Stimulated activated naive CD8-positive, alpha-beta T cell treated with anti-CD3 and anti-CD28 coated beads, Interleukin-15, Interleukin-2, amounts not matched to agents 100 ng/mL and 50 ng/mL, for 24 hours (primary cell): ENCODE results near the gene COL6A2.

Experiments used
- H3K27ac Mint-ChIP-seq: one replicate; pipeline ENCODE4 v1.8.0; 2021; ENCODE audit warnings: mild to moderate bottlenecking, mixed read lengths
- H3K27me3 Mint-ChIP-seq: one replicate; pipeline ENCODE4 v1.8.0; 2021; ENCODE audit warnings: mixed read lengths
- H3K36me3 Mint-ChIP-seq: one replicate; pipeline ENCODE4 v1.8.0; 2021; ENCODE audit warnings: low read depth, mixed read lengths
- H3K4me1 Mint-ChIP-seq: one replicate; pipeline ENCODE4 v1.8.0; 2021; ENCODE audit warnings: low read depth, mixed read lengths
- H3K4me3 Mint-ChIP-seq: one replicate; pipeline ENCODE4 v1.8.0; 2021; ENCODE audit warnings: mild to moderate bottlenecking, mixed read lengths
- H3K9me3 Mint-ChIP-seq: one replicate; pipeline ENCODE4 v1.8.0; 2021; ENCODE audit warnings: mixed read lengths

COL6A2 gene

GRCh38 chr21:46151261-46151988, 53.5 kb downstream of the COL6A2 start:
- Mint-ChIP-seq H3K9me3 (no peaks in the 10 kb centered on the region), H3K36me3 (no peaks in the 10 kb centered on the region), H3K27ac (no peak overlapping the region), H3K27me3 (no peaks in the 10 kb centered on the region), H3K4me3 (no peak overlapping the region), H3K4me1 (no peaks in the 10 kb centered on the region)

GRCh38 chr21:46151989-46152926, 54.3 kb downstream of the COL6A2 start:
- Mint-ChIP-seq H3K36me3 (no peaks in the 10 kb centered on the region), H3K27ac (no peak overlapping the region), H3K9me3 (no peaks in the 10 kb centered on the region), H3K4me1 (no peaks in the 10 kb centered on the region), H3K27me3 (no peaks in the 10 kb centered on the region), H3K4me3 (no peak overlapping the region)

DNA sequence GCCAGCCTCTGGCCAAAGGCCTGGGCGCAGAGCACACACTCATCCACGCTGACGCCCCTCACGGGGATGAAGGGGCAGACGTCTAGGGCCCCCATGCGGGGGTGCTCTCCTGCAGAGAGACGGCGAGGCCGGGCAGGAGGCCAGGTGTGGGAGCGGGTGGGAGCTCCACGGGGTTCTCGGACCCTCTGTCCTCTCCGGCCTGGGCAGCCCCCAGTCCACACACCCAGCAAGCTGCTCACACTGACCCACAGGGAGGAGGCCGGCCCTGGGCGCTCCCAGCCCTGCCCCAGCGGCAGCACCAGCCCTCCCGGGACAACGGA, 55.0 kb downstream of the COL6A2 start:
- H3K4me3 Mint-ChIP-seq, result no peak overlapping the region
- no peaks in the 10 kb centered on the region for H3K36me3 Mint-ChIP-seq
- H3K27me3 Mint-ChIP-seq, result no peaks in the 10 kb centered on the region
- no peaks in the 10 kb centered on the region for H3K4me1 Mint-ChIP-seq
- H3K27ac Mint-ChIP-seq, result no peak overlapping the region
- H3K9me3 Mint-ChIP-seq, result no peaks in the 10 kb centered on the region

DNA sequence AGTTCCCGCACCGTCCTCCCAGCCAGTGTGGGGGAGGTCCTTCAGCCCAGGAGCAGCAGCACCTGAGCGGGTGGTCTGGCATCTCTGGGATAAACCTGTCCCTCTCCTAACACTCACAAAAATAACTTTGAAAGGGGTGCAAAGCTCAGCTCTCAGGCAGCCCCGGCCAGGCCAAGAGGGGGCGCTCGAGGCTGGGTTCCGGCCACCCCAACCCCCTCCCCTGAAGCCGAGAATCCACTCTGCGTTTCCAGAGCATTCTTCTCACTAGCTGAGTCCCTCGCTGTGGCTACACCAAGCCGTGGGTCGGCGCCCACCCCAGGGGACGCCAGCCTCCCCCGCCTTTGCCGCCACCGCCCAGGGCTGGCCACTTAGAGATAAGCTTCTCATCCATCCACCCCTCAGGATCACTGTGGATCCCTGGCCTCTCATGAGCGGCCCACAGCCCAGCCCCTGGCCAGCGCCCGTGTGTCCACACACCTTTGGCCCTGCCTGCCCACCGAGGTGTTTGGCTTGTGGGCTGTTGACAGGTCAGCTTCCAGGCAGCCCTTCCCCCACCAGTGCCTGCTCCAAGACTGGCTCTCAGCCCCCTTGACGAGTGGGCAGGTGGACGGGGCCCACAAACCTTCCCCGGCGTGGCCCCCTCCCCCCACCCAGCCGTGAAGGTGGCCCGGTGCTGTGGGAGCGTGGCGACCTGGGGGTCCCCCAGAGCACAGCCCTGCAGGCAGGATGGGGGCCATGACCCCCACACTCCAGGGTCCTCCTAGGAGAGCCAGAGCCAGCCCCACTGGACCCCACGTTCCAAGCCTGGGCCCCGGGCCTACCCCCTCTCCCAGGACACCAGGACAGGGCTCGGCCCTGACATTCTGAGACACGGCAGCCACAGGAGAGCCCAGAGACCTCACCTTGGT, 55.6 kb downstream of the COL6A2 start:
- no peaks in the 10 kb centered on the region for H3K36me3 Mint-ChIP-seq

DNA sequence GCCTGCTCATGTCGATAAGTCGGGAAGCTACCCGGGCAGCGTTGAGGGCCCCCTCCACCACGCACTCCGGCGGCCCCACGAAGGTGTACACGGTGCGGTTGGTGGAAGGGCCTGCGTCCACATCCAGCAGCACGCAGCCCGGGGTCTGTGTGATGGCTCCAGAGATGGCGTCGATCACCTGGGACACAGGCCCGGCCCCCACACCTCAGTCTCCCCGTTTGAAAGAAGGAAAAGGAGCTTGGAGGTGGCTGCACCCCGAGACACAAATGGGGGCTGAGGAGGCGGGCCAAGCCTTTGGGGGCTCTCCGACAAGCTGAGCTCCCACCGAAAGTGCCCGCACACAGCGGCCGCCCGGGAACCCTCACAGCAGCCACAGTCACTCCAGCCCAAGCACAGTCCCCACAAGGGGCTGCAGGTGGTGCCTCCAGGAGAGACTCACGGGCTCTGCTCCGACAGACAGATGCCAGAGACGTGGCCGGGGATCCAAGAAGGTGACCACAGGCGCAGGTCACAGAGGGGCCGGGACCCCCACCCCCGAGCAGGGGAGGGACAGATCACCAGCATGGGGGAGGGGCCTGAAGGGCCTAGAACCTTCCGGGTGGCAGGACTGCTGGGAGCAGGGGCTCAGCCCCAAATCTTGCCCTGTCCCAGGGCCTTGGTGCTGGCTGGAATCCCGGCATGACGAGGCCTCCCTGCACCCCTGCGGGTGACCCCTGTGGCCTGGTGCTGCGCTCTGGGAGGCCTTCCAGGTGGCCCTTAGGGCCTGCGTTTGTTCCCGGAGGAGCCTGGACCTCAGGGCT, 56.4 kb downstream of the COL6A2 start:
- no peak overlapping the region for H3K27ac Mint-ChIP-seq
- H3K36me3 Mint-ChIP-seq, result no peaks in the 10 kb centered on the region
- H3K9me3 Mint-ChIP-seq, result no peaks in the 10 kb centered on the region
- no peak overlapping the region for H3K4me3 Mint-ChIP-seq
- no peaks in the 10 kb centered on the region for H3K27me3 Mint-ChIP-seq
- H3K4me1 Mint-ChIP-seq, result no peaks in the 10 kb centered on the region

More for the DNA sequence above, 55.6 kb downstream of the COL6A2 start:
- no peak overlapping the region for H3K27ac Mint-ChIP-seq
- H3K4me3 Mint-ChIP-seq, result no peak overlapping the region
- no peaks in the 10 kb centered on the region for H3K27me3 Mint-ChIP-seq
- H3K4me1 Mint-ChIP-seq, result no peaks in the 10 kb centered on the region
- no peaks in the 10 kb centered on the region for H3K9me3 Mint-ChIP-seq

DNA sequence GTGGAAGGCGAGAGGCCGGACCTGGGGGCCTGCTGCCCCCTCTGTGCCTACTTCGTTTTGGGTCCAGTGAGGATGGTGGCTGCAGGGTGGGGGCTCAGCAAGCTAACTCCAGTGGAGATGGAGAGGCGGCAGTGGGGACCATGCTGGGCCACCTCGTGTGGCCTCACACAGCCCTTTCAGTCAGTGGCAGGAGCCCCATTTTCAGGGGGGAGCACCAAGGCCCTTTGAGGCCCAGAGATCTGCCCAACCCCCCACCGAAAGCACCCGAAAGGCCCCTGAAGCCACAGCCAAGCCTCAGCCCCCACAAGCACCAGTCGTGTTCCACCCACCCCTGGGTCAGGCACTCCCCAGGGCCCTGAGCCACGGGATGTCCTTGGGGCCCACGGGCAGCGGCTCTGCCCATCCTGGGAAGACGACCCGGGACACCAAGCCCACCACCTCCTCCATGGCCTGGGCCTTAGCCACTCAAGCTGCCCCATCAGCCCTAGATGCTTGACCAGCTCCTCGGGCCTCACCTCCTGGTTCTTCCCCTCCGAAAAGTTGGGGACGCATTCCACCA, 57.1 kb downstream of the COL6A2 start:
- no peak overlapping the region for H3K4me3 Mint-ChIP-seq
- no peaks in the 10 kb centered on the region for H3K27me3 Mint-ChIP-seq
- no peaks in the 10 kb centered on the region for H3K9me3 Mint-ChIP-seq
- H3K27ac Mint-ChIP-seq, result no peak overlapping the region
- no peaks in the 10 kb centered on the region for H3K36me3 Mint-ChIP-seq
- no peaks in the 10 kb centered on the region for H3K4me1 Mint-ChIP-seq

GRCh38 chr21:46155514-46156377, 57.8 kb downstream of the COL6A2 start, which contains the start of gene FTCD:
TSS of gene FTCD (minus strand) at chr21:46155579. CDS start at chr21:46155523, 56 bp downstream.
- Mint-ChIP-seq H3K4me3 (no peak within 1 kb of the TSS), H3K27ac (no peak within 1 kb of the TSS), H3K36me3 (no peaks in the 10 kb centered on the region), H3K27me3 (no peaks in the 10 kb centered on the region), H3K4me1 (no peaks in the 10 kb centered on the region), H3K9me3 (no peaks in the 10 kb centered on the region)

GRCh38 chr21:46156378-46156645, 58.4 kb downstream of the COL6A2 start:
- Mint-ChIP-seq H3K27me3 (no peaks in the 10 kb centered on the region), H3K4me1 (no peaks in the 10 kb centered on the region), H3K9me3 (no peaks in the 10 kb centered on the region), H3K4me3 (no peak overlapping the region), H3K27ac (no peak overlapping the region), H3K36me3 (no peaks in the 10 kb centered on the region)

- no peak overlapping the region for H3K4me3 Mint-ChIP-seq
- no peaks in the 10 kb centered on the region for H3K9me3 Mint-ChIP-seq
- no peaks in the 10 kb centered on the region for H3K36me3 Mint-ChIP-seq
- no peaks in the 10 kb centered on the region for H3K27me3 Mint-ChIP-seq
- H3K4me1 Mint-ChIP-seq, result no peaks in the 10 kb centered on the region
- no peak overlapping the region for H3K27ac Mint-ChIP-seq
These were observed 58.8 kb downstream of the COL6A2 start for GRCh38 chr21:46156678-46157077.

DNA sequence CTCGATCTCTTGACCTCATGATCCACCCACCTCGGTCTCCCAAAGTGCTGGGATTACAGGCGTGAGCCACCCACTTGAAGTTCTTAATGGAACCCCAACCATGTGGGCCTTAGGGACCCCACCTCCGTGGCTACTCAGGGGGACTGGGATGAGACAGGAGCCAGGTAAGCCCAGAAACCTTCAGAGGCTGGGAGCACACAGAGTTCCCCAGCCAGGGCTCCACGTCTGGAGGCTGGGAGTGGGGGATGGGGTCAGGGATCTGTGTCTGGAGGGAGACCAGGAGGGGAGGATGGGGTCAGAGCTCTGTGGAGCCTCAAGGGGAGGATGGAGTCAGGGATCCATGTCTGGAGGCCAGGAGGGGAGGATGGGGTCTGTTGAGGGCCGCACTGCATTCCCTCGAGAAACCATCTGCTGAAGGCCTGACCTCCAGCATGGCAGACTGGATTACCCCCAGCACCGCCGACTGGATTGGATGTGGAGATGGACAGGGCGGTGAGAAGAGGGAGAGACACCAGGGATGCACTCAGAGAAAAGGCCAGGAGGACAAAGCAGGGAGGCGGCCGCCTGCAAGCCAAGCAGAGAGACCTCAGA, 59.6 kb downstream of the COL6A2 start:
- Mint-ChIP-seq H3K4me1 (no peaks in the 10 kb centered on the region), H3K36me3 (no peaks in the 10 kb centered on the region), H3K27ac (no peak overlapping the region), H3K9me3 (no peaks in the 10 kb centered on the region), H3K4me3 (no peak overlapping the region), H3K27me3 (peaks cover under 1% of the 10 kb centered on the region)

GRCh38 chr21:46157987-46158451, 60.1 kb downstream of the COL6A2 start:
- Mint-ChIP-seq H3K27ac (no peak overlapping the region), H3K4me1 (no peaks in the 10 kb centered on the region), H3K9me3 (no peaks in the 10 kb centered on the region), H3K4me3 (no peak overlapping the region), H3K36me3 (no peaks in the 10 kb centered on the region), H3K27me3 (peaks cover 6% of the 10 kb centered on the region)

DNA sequence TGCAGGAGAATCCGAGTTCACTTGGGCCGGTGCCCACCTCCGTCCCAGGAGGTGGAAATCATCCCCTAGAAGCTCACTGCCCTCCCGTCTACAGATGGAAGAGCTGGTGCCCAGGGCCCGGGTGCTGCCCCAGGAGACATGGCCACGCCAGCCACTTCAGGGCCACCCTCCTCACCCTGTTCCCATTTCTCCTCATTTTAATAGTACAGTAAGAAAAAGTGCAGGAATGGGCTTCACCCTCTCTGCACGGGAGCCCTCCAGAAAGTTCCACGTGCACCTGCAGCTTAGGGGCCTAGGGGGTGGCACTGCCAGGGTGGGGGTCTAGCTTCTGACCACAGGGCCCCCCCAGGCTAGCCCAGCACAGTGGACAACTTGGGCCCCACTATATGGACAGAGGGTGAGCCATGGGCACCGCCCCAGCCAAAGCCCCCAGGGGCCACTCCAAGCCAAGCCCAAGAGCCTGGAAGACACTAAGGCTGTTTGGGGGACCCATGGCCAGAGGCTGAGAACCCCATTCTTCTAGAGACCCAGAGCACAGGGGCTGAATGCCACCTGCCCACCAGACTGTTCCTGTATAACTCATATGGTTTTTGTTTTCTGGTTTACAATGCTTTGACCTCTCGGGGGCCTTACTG, 60.9 kb downstream of the COL6A2 start:
- H3K4me3 Mint-ChIP-seq, result no peak overlapping the region
- H3K4me1 Mint-ChIP-seq, result no peaks in the 10 kb centered on the region
- H3K36me3 Mint-ChIP-seq, result no peaks in the 10 kb centered on the region
- H3K9me3 Mint-ChIP-seq, result no peaks in the 10 kb centered on the region
- H3K27me3 Mint-ChIP-seq, result peaks cover 11% of the 10 kb centered on the region
- H3K27ac Mint-ChIP-seq, result no peak overlapping the region

DNA sequence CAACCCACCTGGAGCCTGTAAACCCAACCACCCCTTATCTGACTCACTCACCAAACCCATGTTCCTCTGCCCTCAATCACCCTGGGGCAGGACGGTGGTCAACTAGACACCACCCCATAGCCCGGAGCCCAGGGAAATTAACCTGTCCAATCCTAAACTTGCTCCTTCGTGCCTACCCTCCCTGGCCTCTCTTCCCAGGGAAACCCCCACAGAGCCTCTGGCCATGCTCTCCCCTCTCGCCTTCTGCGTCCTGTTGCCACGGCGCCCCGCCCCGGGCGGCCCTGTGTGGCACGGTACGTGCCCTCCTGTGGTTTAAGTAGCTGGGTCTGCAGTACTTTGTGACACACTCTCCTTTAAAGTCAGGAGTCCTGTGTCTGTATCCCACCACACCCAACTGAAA, 61.5 kb downstream of the COL6A2 start:
- Mint-ChIP-seq H3K27ac (no peak overlapping the region), H3K9me3 (no peaks in the 10 kb centered on the region), H3K36me3 (no peaks in the 10 kb centered on the region), H3K4me1 (no peaks in the 10 kb centered on the region), H3K4me3 (no peak overlapping the region), H3K27me3 (peaks cover 11% of the 10 kb centered on the region)
